Measurements from ENCODE around the gene NAB2. TPM values are rescaled to one million over a fixed set of nuclear protein-coding genes. Genes with fewer than 3 reads are reported as not detected.
A peak's percentile ranks its signal among the peaks of the same experiment; 100 is the strongest.

NAB2 gene
- total and polyA plus RNA-seq, 10 of the 15 experiments (the other 5 are each of a cell fraction or from before 2014, with no cell fraction given), result 0.35 to 35.2 (median 15.3) TPM

DNA sequence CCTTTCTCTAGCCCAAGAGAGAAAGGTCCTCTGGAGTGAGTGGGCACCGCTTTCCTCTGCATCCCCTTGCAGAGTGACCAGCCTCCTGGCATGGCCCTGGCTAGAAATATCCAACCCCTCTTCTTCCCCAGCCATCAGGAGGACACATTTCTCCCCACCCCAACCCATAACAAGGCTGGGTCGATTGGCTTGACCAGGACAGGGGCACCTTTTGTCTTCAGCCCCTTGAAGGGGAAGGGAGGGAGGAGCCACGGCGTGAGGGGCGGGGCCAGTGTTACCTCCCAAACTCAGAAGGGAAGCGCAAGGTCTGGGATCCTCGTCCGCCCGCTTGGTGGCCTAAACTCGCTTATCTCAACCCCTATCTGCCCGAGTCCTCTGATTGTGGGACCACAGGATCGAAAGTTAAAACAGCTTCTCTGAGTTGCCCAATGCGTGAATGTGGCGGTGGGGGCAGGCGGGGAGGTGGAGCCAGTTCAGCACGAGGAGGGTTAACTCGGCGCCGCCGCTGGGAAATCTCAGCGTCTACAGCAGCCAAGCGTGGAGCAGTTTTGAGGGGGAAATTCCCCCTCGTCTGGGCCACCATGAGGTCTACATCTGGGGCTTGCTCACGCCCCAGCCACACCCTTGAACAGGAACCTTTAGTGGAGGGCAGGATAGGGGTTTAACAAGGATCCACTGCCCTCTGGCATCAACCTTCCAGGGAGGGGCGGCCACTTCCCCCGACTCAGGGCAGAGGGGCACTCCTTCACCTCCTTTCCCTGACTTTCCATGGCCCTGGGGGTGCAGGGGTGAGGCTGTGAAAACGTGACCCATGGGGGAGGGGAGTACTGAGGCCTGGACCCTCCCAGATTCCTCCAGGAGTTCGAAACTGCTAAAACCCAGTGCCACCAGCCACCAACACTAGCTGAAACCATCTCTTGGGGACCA lies 21.5 kb downstream of the NAB2 start (continued):
- TF ChIP-seq IRF4 (IDR thresholded peaks at IDR 0.05; ENCODE audit: low read depth, low read length) (0 out of 2 replicates have a peak, but pooled peaks have one; percentile 43), NFXL1 (IDR thresholded peaks at IDR 0.05; ENCODE audit: borderline replicate concordance) (no peak), TAF1 (IDR thresholded peaks at IDR 0.05; ENCODE audit: borderline replicate concordance, low read depth, low read length) (0 out of 2 replicates have a peak, but pooled peaks have one; percentile 38), ZSCAN29 (IDR thresholded peaks at IDR 0.05) (no peak), SMAD1 (IDR thresholded peaks at IDR 0.05; ENCODE audit: low read depth, partially characterized antibody) (no peak), GABPA (IDR thresholded peaks at IDR 0.05; ENCODE audit: low read depth) (no peak), CHD1 (IDR thresholded peaks at IDR 0.05; ENCODE audit: low read depth, low read length) (no peak), BHLHE40 (IDR thresholded peaks at IDR 0.05; ENCODE audit: borderline replicate concordance in 1 of 2, low read depth in 2 of 2, low read length in 1 of 2) (peak in 1 of 2 experiments; percentile 89; a peak in 3 of 4 replicates), MEF2B (IDR thresholded peaks at IDR 0.05; ENCODE audit: partially characterized antibody, poor library complexity, severe bottlenecking) (no peak), RUNX3 (IDR thresholded peaks at IDR 0.05; ENCODE audit: low read length) (no peak; the same call in 1 of the 2 replicates), BCL11A (IDR thresholded peaks at IDR 0.05; ENCODE audit: low read depth, low read length) (no peak), YY1 (IDR thresholded peaks at IDR 0.05; ENCODE audit: low read depth, low read length) (peak; percentile 41; the same call in 1 of the 2 replicates)
- TF ChIP-seq, protein P1, sequence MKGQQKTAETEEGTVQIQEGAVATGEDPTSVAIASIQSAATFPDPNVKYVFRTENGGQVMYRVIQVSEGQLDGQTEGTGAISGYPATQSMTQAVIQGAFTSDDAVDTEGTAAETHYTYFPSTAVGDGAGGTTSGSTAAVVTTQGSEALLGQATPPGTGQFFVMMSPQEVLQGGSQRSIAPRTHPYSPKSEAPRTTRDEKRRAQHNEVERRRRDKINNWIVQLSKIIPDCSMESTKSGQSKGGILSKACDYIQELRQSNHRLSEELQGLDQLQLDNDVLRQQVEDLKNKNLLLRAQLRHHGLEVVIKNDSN (IDR thresholded peaks at IDR 0.05; ENCODE audit: borderline replicate concordance, extremely low read length, insufficient read depth, low read depth, low read length), result no peak
- TF ChIP-seq, protein P2, sequence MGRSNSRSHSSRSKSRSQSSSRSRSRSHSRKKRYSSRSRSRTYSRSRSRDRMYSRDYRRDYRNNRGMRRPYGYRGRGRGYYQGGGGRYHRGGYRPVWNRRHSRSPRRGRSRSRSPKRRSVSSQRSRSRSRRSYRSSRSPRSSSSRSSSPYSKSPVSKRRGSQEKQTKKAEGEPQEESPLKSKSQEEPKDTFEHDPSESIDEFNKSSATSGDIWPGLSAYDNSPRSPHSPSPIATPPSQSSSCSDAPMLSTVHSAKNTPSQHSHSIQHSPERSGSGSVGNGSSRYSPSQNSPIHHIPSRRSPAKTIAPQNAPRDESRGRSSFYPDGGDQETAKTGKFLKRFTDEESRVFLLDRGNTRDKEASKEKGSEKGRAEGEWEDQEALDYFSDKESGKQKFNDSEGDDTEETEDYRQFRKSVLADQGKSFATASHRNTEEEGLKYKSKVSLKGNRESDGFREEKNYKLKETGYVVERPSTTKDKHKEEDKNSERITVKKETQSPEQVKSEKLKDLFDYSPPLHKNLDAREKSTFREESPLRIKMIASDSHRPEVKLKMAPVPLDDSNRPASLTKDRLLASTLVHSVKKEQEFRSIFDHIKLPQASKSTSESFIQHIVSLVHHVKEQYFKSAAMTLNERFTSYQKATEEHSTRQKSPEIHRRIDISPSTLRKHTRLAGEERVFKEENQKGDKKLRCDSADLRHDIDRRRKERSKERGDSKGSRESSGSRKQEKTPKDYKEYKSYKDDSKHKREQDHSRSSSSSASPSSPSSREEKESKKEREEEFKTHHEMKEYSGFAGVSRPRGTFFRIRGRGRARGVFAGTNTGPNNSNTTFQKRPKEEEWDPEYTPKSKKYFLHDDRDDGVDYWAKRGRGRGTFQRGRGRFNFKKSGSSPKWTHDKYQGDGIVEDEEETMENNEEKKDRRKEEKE (IDR thresholded peaks at IDR 0.05), result no peak
- TF ChIP-seq, protein P3, sequence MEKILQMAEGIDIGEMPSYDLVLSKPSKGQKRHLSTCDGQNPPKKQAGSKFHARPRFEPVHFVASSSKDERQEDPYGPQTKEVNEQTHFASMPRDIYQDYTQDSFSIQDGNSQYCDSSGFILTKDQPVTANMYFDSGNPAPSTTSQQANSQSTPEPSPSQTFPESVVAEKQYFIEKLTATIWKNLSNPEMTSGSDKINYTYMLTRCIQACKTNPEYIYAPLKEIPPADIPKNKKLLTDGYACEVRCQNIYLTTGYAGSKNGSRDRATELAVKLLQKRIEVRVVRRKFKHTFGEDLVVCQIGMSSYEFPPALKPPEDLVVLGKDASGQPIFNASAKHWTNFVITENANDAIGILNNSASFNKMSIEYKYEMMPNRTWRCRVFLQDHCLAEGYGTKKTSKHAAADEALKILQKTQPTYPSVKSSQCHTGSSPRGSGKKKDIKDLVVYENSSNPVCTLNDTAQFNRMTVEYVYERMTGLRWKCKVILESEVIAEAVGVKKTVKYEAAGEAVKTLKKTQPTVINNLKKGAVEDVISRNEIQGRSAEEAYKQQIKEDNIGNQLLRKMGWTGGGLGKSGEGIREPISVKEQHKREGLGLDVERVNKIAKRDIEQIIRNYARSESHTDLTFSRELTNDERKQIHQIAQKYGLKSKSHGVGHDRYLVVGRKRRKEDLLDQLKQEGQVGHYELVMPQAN (conservative IDR thresholded peaks at IDR 0.05), result peak; percentile 36; the same call in 1 of the 2 replicates
- TF ChIP-seq, protein P4, sequence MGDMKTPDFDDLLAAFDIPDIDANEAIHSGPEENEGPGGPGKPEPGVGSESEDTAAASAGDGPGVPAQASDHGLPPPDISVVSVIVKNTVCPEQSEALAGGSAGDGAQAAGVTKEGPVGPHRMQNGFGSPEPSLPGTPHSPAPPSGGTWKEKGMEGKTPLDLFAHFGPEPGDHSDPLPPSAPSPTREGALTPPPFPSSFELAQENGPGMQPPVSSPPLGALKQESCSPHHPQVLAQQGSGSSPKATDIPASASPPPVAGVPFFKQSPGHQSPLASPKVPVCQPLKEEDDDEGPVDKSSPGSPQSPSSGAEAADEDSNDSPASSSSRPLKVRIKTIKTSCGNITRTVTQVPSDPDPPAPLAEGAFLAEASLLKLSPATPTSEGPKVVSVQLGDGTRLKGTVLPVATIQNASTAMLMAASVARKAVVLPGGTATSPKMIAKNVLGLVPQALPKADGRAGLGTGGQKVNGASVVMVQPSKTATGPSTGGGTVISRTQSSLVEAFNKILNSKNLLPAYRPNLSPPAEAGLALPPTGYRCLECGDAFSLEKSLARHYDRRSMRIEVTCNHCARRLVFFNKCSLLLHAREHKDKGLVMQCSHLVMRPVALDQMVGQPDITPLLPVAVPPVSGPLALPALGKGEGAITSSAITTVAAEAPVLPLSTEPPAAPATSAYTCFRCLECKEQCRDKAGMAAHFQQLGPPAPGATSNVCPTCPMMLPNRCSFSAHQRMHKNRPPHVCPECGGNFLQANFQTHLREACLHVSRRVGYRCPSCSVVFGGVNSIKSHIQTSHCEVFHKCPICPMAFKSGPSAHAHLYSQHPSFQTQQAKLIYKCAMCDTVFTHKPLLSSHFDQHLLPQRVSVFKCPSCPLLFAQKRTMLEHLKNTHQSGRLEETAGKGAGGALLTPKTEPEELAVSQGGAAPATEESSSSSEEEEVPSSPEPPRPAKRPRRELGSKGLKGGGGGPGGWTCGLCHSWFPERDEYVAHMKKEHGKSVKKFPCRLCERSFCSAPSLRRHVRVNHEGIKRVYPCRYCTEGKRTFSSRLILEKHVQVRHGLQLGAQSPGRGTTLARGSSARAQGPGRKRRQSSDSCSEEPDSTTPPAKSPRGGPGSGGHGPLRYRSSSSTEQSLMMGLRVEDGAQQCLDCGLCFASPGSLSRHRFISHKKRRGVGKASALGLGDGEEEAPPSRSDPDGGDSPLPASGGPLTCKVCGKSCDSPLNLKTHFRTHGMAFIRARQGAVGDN (IDR thresholded peaks at IDR 0.05), result no peak
- TF ChIP-seq, protein P5, sequence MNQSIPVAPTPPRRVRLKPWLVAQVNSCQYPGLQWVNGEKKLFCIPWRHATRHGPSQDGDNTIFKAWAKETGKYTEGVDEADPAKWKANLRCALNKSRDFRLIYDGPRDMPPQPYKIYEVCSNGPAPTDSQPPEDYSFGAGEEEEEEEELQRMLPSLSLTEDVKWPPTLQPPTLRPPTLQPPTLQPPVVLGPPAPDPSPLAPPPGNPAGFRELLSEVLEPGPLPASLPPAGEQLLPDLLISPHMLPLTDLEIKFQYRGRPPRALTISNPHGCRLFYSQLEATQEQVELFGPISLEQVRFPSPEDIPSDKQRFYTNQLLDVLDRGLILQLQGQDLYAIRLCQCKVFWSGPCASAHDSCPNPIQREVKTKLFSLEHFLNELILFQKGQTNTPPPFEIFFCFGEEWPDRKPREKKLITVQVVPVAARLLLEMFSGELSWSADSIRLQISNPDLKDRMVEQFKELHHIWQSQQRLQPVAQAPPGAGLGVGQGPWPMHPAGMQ (IDR thresholded peaks at IDR 0.05; ENCODE audit: borderline replicate concordance), result no peak
